ACC112 (cell line): Measurements from ENCODE around the gene SIX1.
A peak's percentile ranks its signal among the peaks of the same experiment; 100 is the strongest.

Experiments
- H2AFZ ChIP-seq: fragments of 200-600 bp; sonication (generic); one replicate; pipeline ENCODE4 v1.6.0; 2017; ENCODE audit warnings: antibody characterized with exemption, low read length; ENCODE audit not compliant: unreplicated experiment
- H3K27ac ChIP-seq: fragments of 200-600 bp; sonication (generic); 2 replicates; pipeline ENCODE4 v1.5.1; 2014; ENCODE audit warnings: low read depth, mild to moderate bottlenecking, antibody characterized with exemption, low read length, moderate library complexity
- H3K27me3 ChIP-seq: fragments of 200-600 bp; sonication (generic); 2 replicates; pipeline ENCODE4 v1.6.1; 2014; ENCODE audit warnings: mild to moderate bottlenecking, antibody characterized with exemption, low read length, moderate library complexity, mixed read lengths; ENCODE audit not compliant: insufficient read depth
- H3K36me3 ChIP-seq: fragments of 200-600 bp; sonication (generic); 2 replicates; pipeline ENCODE4 v1.6.1; 2016; ENCODE audit warnings: mild to moderate bottlenecking, antibody characterized with exemption, low read length, moderate library complexity, mixed read lengths; ENCODE audit not compliant: insufficient read depth
- H3K4me1 ChIP-seq: fragments of 200-600 bp; sonication (generic); one replicate; pipeline ENCODE4 v1.6.1; 2016; ENCODE audit warnings: low read length, mixed read lengths; ENCODE audit not compliant: insufficient read depth, unreplicated experiment, control insufficient read depth
- H3K4me3 ChIP-seq: fragments of 200-600 bp; sonication (generic); 2 replicates; pipeline ENCODE4 v1.5.1; 2014; ENCODE audit warnings: mild to moderate bottlenecking, low read depth, low read length
- H3K79me2 ChIP-seq: fragments of 200-600 bp; sonication (generic); one replicate; pipeline ENCODE4 v1.6.0; 2016; ENCODE audit warnings: low read length; ENCODE audit not compliant: control insufficient read depth, unreplicated experiment, insufficient read depth

The SIX1 gene

GRCh38 chr14:60668431-60669112 is 19.3 kb upstream of the SIX1 start:
- Histone ChIP-seq H3K27me3 (no peaks in the 10 kb centered on the region), H2AFZ (no peak overlapping the region), H3K27ac (peak overlapping the region; percentile 21; the same call in 1 of the 2 replicates), H3K79me2 (no peaks in the 10 kb centered on the region), H3K4me3 (no peak overlapping the region), H3K36me3 (no peaks in the 10 kb centered on the region), H3K4me1 (no peaks in the 10 kb centered on the region)

- H3K27ac ChIP-seq = no peak overlapping the region
- no peaks in the 10 kb centered on the region for H3K27me3 ChIP-seq
- H3K79me2 ChIP-seq = no peaks in the 10 kb centered on the region
- no peak overlapping the region for H3K4me3 ChIP-seq
- no peak overlapping the region for H2AFZ ChIP-seq
- no peaks in the 10 kb centered on the region for H3K4me1 ChIP-seq
- H3K36me3 ChIP-seq = no peaks in the 10 kb centered on the region
Observed at GRCh38 chr14:60665177-60665550, 15.9 kb upstream of the SIX1 start.

GRCh38 chr14:60662982-60663381 is 13.7 kb upstream of the SIX1 start:
- H3K27me3 ChIP-seq = no peaks in the 10 kb centered on the region
- H2AFZ ChIP-seq = no peak overlapping the region
- H3K27ac ChIP-seq = no peak overlapping the region
- H3K79me2 ChIP-seq = no peaks in the 10 kb centered on the region
- no peak overlapping the region for H3K4me3 ChIP-seq
- peaks cover 17% of the 10 kb centered on the region for H3K4me1 ChIP-seq
- no peaks in the 10 kb centered on the region for H3K36me3 ChIP-seq

- Histone ChIP-seq H2AFZ (no peak overlapping the region), H3K36me3 (no peaks in the 10 kb centered on the region), H3K27ac (no peak overlapping the region), H3K4me3 (no peak overlapping the region), H3K4me1 (peaks cover 22% of the 10 kb centered on the region), H3K79me2 (no peaks in the 10 kb centered on the region), H3K27me3 (no peaks in the 10 kb centered on the region)
Observed at GRCh38 chr14:60661721-60662120, 12.4 kb upstream of the SIX1 start.

- peak overlapping the region; percentile 20; the same call in 1 of the 2 replicates for H3K27ac ChIP-seq
- no peaks in the 10 kb centered on the region for H3K27me3 ChIP-seq
- H3K79me2 ChIP-seq = no peaks in the 10 kb centered on the region
- peak overlapping the region; percentile 35 for H3K4me3 ChIP-seq
- H3K4me1 ChIP-seq = peaks cover 31% of the 10 kb centered on the region
- no peaks in the 10 kb centered on the region for H3K36me3 ChIP-seq
- peak overlapping the region; percentile 61 for H2AFZ ChIP-seq
Observed at GRCh38 chr14:60658909-60659585, 9.8 kb upstream of the SIX1 start.

- 0 out of 2 replicates have a peak overlapping the region, but pooled peaks have one; percentile 2 for H3K27ac ChIP-seq
Observed at GRCh38 chr14:60658211-60658690, 9.0 kb upstream of the SIX1 start.

GRCh38 chr14:60657456-60658210 is 8.4 kb upstream of the SIX1 start:
- no peaks in the 10 kb centered on the region for H3K36me3 ChIP-seq
- H3K27ac ChIP-seq = peak overlapping the region; percentile 68
- H3K79me2 ChIP-seq = no peaks in the 10 kb centered on the region
- no peaks in the 10 kb centered on the region for H3K27me3 ChIP-seq
- H3K4me1 ChIP-seq = peaks cover 32% of the 10 kb centered on the region
- H2AFZ ChIP-seq = peak overlapping the region; percentile 96
- H3K4me3 ChIP-seq = peak overlapping the region; percentile 88

More at GRCh38 chr14:60658211-60658690, 9.0 kb upstream of the SIX1 start:
- Histone ChIP-seq H3K79me2 (no peaks in the 10 kb centered on the region), H3K36me3 (no peaks in the 10 kb centered on the region), H3K27me3 (no peaks in the 10 kb centered on the region), H2AFZ (peak overlapping the region; percentile 96), H3K4me3 (peak overlapping the region; percentile 88), H3K4me1 (peaks cover 32% of the 10 kb centered on the region)

- peak overlapping the region; percentile 96 for H2AFZ ChIP-seq
- H3K27ac ChIP-seq = peak overlapping the region; percentile 68
- no peaks in the 10 kb centered on the region for H3K79me2 ChIP-seq
- H3K27me3 ChIP-seq = no peaks in the 10 kb centered on the region
- peaks cover 32% of the 10 kb centered on the region for H3K4me1 ChIP-seq
- peak overlapping the region; percentile 88 for H3K4me3 ChIP-seq
- no peaks in the 10 kb centered on the region for H3K36me3 ChIP-seq
Observed at GRCh38 chr14:60656686-60657455, 7.6 kb upstream of the SIX1 start.

- Histone ChIP-seq H3K36me3 (no peaks in the 10 kb centered on the region), H3K79me2 (no peaks in the 10 kb centered on the region), H3K27ac (no peak overlapping the region), H2AFZ (no peak overlapping the region), H3K4me3 (0 out of 2 replicates have a peak overlapping the region, but pooled peaks have one; percentile 88), H3K4me1 (peaks cover 32% of the 10 kb centered on the region), H3K27me3 (no peaks in the 10 kb centered on the region)
Observed at GRCh38 chr14:60655898-60656685, 6.8 kb upstream of the SIX1 start.
